Neural cell (in vitro differentiated cells): Measurements from ENCODE around the gene MARVELD2. TPM values are rescaled to one million over a fixed set of nuclear protein-coding genes. Genes with fewer than 3 reads are reported as not detected.
"Not testable (repeated sequence)": the region's sequence is repeated elsewhere in the genome, so short reads cannot be mapped to it uniquely, and the experiment has no call there.

Experiments
- H2AFZ ChIP-seq: fragments of 200-600, 300-800 bp; sonication (generic), shearing (Covaris generic); 2 replicates; pipeline ENCODE4 v1.6.0; 2014; ENCODE audit warnings: low read depth, mild to moderate bottlenecking, antibody characterized with exemption, low read length, moderate library complexity
- H3F3A ChIP-seq: fragments of 200-600 bp; shearing (Covaris generic); 2 replicates; pipeline ENCODE4 v1.6.1; 2016; ENCODE audit warnings: mild to moderate bottlenecking, moderate library complexity, mixed read lengths, antibody characterized with exemption, low read length; ENCODE audit not compliant: insufficient read depth, poor library complexity, severe bottlenecking
- H3K27ac ChIP-seq: fragments of 200-600, 300-800 bp; sonication (generic), shearing (Covaris generic); 2 replicates; pipeline ENCODE4 v1.5.1; 2014; ENCODE audit warnings: mild to moderate bottlenecking, low read length, moderate library complexity
- H3K27me3 ChIP-seq: fragments of 300-800, 200-600 bp; sonication (generic), shearing (Covaris generic); 2 replicates; pipeline ENCODE4 v1.6.0; 2014; ENCODE audit warnings: mild to moderate bottlenecking, low read depth, low read length, moderate library complexity; ENCODE audit not compliant: insufficient read depth
- H3K36me3 ChIP-seq: fragments of 300-800, 200-600 bp; sonication (generic), shearing (Covaris generic); 2 replicates; pipeline ENCODE4 v1.5.1; 2014; ENCODE audit warnings: mild to moderate bottlenecking, antibody characterized with exemption, low read length, moderate library complexity; ENCODE audit not compliant: insufficient read depth
- H3K4me2 ChIP-seq: fragments of 300-800, 200-600 bp; sonication (generic), shearing (Covaris generic); 2 replicates; pipeline ENCODE4 v1.6.0; 2014; ENCODE audit warnings: mild to moderate bottlenecking, low read length
- H3K4me3 ChIP-seq: fragments of 300-800, 200-600 bp; sonication (generic), shearing (Covaris generic); 2 replicates; pipeline ENCODE4 v1.5.1; 2014; ENCODE audit warnings: mild to moderate bottlenecking, low read length, moderate library complexity
- H3K79me2 ChIP-seq: fragments of 200-600 bp; shearing (Covaris generic); replicated peaks from 2 replicates; pipeline ENCODE4 v1.6.0; 2014; ENCODE audit warnings: mild to moderate bottlenecking, low read length, moderate library complexity; ENCODE audit not compliant: insufficient read depth
- H3K9ac ChIP-seq: fragments of 300-800, 200-600 bp; sonication (generic), shearing (Covaris generic); 2 replicates; pipeline ENCODE4 v1.6.1; 2016; ENCODE audit warnings: mild to moderate bottlenecking, low read length, mixed read lengths
- H3K9me2 ChIP-seq: fragments of 200-600 bp; shearing (Covaris generic); 2 replicates; pipeline ENCODE4 v1.6.1; 2016; ENCODE audit warnings: mild to moderate bottlenecking, low read length, mixed read lengths; ENCODE audit not compliant: insufficient read depth
- H3K9me3 ChIP-seq: fragments of 200-600, 300-800 bp; sonication (generic), shearing (Covaris generic); 2 replicates; pipeline ENCODE4 v1.6.1; 2016; ENCODE audit warnings: mild to moderate bottlenecking, mixed run types, low read length, moderate library complexity, mixed read lengths
- H4K20me1 ChIP-seq: fragments of 200-600 bp; shearing (Covaris generic); 2 replicates; pipeline ENCODE4 v1.6.1; 2016; ENCODE audit warnings: mild to moderate bottlenecking, mixed run types; ENCODE audit not compliant: insufficient read depth
- CTCF ChIP-seq: fragments of 450-650 bp; IDR thresholded peaks from 2 replicates; pipeline ENCODE4 v1.5.1; 2014; ENCODE audit warnings: antibody characterized with exemption, mild to moderate bottlenecking, moderate library complexity; ENCODE audit not compliant: poor library complexity, severe bottlenecking
- EP300 ChIP-seq: fragments of 450-650 bp; conservative IDR thresholded peaks from 2 replicates; pipeline ENCODE4 v1.6.1; 2014; ENCODE audit warnings: antibody characterized with exemption, mild to moderate bottlenecking, moderate library complexity; ENCODE audit not compliant: poor library complexity, severe bottlenecking
- EZH2 ChIP-seq: fragments of 200-600, 300-800 bp; shearing (Covaris generic), sonication (generic); IDR thresholded peaks from 2 replicates; pipeline ENCODE4 v1.6.1; 2014; ENCODE audit warnings: antibody characterized with exemption, low read length, borderline replicate concordance, mild to moderate bottlenecking; ENCODE audit not compliant: insufficient read depth, poor library complexity, severe bottlenecking
- MXI1 ChIP-seq: fragments of 450-650 bp; conservative IDR thresholded peaks from 2 replicates; pipeline ENCODE4 v1.6.1; 2014; ENCODE audit warnings: antibody characterized with exemption, mild to moderate bottlenecking; ENCODE audit not compliant: poor library complexity, severe bottlenecking
- POLR2AphosphoS5 ChIP-seq: IDR thresholded peaks from 2 replicates; pipeline ENCODE4 v1.6.1; 2012
- RAD21 ChIP-seq: fragments of 450-650 bp; conservative IDR thresholded peaks from 2 replicates; pipeline ENCODE4 v1.6.1; 2014; ENCODE audit warnings: antibody characterized with exemption, mild to moderate bottlenecking, moderate library complexity
- REST ChIP-seq: IDR thresholded peaks from 2 replicates; pipeline ENCODE4 v1.6.1; 2012; ENCODE audit warnings: borderline replicate concordance
- SMC3 ChIP-seq: fragments of 450-650 bp; conservative IDR thresholded peaks from 2 replicates; pipeline ENCODE4 v1.6.1; 2014; ENCODE audit warnings: antibody characterized with exemption, mild to moderate bottlenecking, moderate library complexity; ENCODE audit not compliant: poor library complexity
- TAF1 ChIP-seq: IDR thresholded peaks from 2 replicates; pipeline ENCODE4 v1.6.1; 2012; ENCODE audit warnings: low read depth
- polyA plus RNA-seq: library from polyadenylated mRNA; depleted of rRNA; stranded (reverse); fragments of >200 nt; gene quantifications from 2 replicates; pipeline ENCODE4 v1.2.3, GENCODE V29; 2014

MARVELD2 gene
- polyA plus RNA-seq, 1 donor from 2014 or later, result not detected

GRCh38 chr5:69462170-69462569, 47.3 kb downstream of the MARVELD2 start:
- Histone ChIP-seq H3K27me3 (no peaks in the 10 kb centered on the region), H3K9ac (no peak overlapping the region), H3K4me3 (no peak overlapping the region), H3K9me3 (no peaks in the 10 kb centered on the region), H4K20me1 (no peaks in the 10 kb centered on the region), H3F3A (no peaks in the 10 kb centered on the region), H3K79me2 (no peaks in the 10 kb centered on the region), H3K4me2 (no peak overlapping the region), H3K36me3 (no peaks in the 10 kb centered on the region), H2AFZ (no peak overlapping the region), H3K27ac (no peak overlapping the region), H3K9me2 (no peaks in the 10 kb centered on the region)
- TF ChIP-seq MXI1, result no peak
- no peak for TF ChIP-seq RAD21
- TF ChIP-seq SMC3, result no peak
- TF ChIP-seq POLR2AphosphoS5, result no peak
- TF ChIP-seq EP300, result no peak
- TF ChIP-seq CTCF, result no peak
- TF ChIP-seq TAF1, result no peak
- no peak for TF ChIP-seq EZH2
- no peak for TF ChIP-seq REST

- H4K20me1 ChIP-seq, H3K9me2 ChIP-seq, H3K27ac ChIP-seq, H3K79me2 ChIP-seq, H3K27me3 ChIP-seq, H2AFZ ChIP-seq, H3K9me3 ChIP-seq, H3K9ac ChIP-seq, H3K36me3 ChIP-seq, H3F3A ChIP-seq, H3K4me3 ChIP-seq, H3K4me2 ChIP-seq: not testable (repeated sequence)
Measured at GRCh38 chr5:69466375-69466774, 51.5 kb downstream of the MARVELD2 start.

GRCh38 chr5:69467442-69468225, 52.7 kb downstream of the MARVELD2 start:
- H3F3A ChIP-seq, result no peaks in the 10 kb centered on the region
- no peak overlapping the region for H3K4me2 ChIP-seq
- no peaks in the 10 kb centered on the region for H3K36me3 ChIP-seq
- H3K9ac ChIP-seq, result no peak overlapping the region
- TF ChIP-seq EP300 (no peak), EZH2 (no peak), TAF1 (no peak), REST (no peak), RAD21 (no peak), CTCF (no peak), POLR2AphosphoS5 (no peak), MXI1 (no peak), SMC3 (no peak)
- no peaks in the 10 kb centered on the region for H3K9me3 ChIP-seq
- no peaks in the 10 kb centered on the region for H3K9me2 ChIP-seq
- no peaks in the 10 kb centered on the region for H4K20me1 ChIP-seq
- H3K4me3 ChIP-seq, result no peak overlapping the region
- no peak overlapping the region for H3K27ac ChIP-seq
- no peaks in the 10 kb centered on the region for H3K79me2 ChIP-seq
- no peak overlapping the region for H2AFZ ChIP-seq
- no peaks in the 10 kb centered on the region for H3K27me3 ChIP-seq
